GM12878 (cell line): Measurements from ENCODE around the gene FRMD8. TPM values are rescaled to one million over a fixed set of nuclear protein-coding genes. Genes with fewer than 3 reads are reported as not detected.

Experiments
- ATF2 ChIP-seq: IDR thresholded peaks from 2 replicates; pipeline ENCODE4 v1.6.1; 2012; ENCODE audit warnings: low read length, inconsistent platforms
- ATF7 ChIP-seq: fragments of 450-650 bp; IDR thresholded peaks from 2 replicates; pipeline ENCODE4 v1.6.1; 2016; ENCODE audit warnings: low read depth, mild to moderate bottlenecking
- BCLAF1 ChIP-seq: fragments of 450-650 bp; IDR thresholded peaks from 2 replicates; pipeline ENCODE4 v1.6.1; 2017; ENCODE audit warnings: antibody characterized with exemption, mild to moderate bottlenecking, moderate library complexity
- CBX5 ChIP-seq: sonication (generic); IDR thresholded peaks from 2 replicates; pipeline ENCODE4 v1.6.1; 2016; ENCODE audit warnings: low read depth, moderate library complexity, mild to moderate bottlenecking, inconsistent platforms
- CHD1 ChIP-seq: IDR thresholded peaks from 2 replicates; pipeline ENCODE4 v1.6.1; 2012; ENCODE audit warnings: low read depth, low read length, improper control_type of control experiment
- CHD2 ChIP-seq: IDR thresholded peaks from 2 replicates; pipeline ENCODE4 v1.6.1; 2011; ENCODE audit warnings: low read depth, low read length, improper control_type of control experiment, borderline replicate concordance
- E2F8 ChIP-seq: fragments of 450-650 bp; IDR thresholded peaks from 2 replicates; pipeline ENCODE4 v1.6.1; 2018; ENCODE audit warnings: mild to moderate bottlenecking, low read depth, moderate library complexity; ENCODE audit not compliant: partially characterized antibody
- KAT2A ChIP-seq: conservative IDR thresholded peaks from 2 replicates; pipeline ENCODE4 v1.6.1; 2011; ENCODE audit warnings: low read depth, low read length; ENCODE audit not compliant: control insufficient read depth
- NR2F1 ChIP-seq: fragments of 450-650 bp; conservative IDR thresholded peaks from 2 replicates; pipeline ENCODE4 v1.6.1; 2017; ENCODE audit warnings: mild to moderate bottlenecking
- PAX5 ChIP-seq: IDR thresholded peaks from 2 replicates; pipeline ENCODE4 v1.6.1; 2011; ENCODE audit warnings: low read depth, low read length, borderline replicate concordance
- PBX3 ChIP-seq: IDR thresholded peaks from 2 replicates; pipeline ENCODE4 v1.6.1; 2011; ENCODE audit warnings: mild to moderate bottlenecking, low read depth, low read length, moderate library complexity; ENCODE audit not compliant: insufficient replicate concordance
- PKNOX1 ChIP-seq: fragments of 450-650 bp; IDR thresholded peaks from 2 replicates; pipeline ENCODE4 v1.6.1; 2016; ENCODE audit warnings: mild to moderate bottlenecking
- RAD21 ChIP-seq: IDR thresholded peaks from 2 replicates; pipeline ENCODE4 v1.6.1; 2011; ENCODE audit warnings: mild to moderate bottlenecking, low read depth, low read length, moderate library complexity; ENCODE audit not compliant: insufficient read depth
- RB1 ChIP-seq: fragments of 450-650 bp; formaldehyde crosslinking; IDR thresholded peaks from 2 replicates; pipeline ENCODE4 v1.6.1; 2017; ENCODE audit warnings: mild to moderate bottlenecking, borderline replicate concordance
- SREBF1 ChIP-seq: IDR thresholded peaks from 2 replicates; pipeline ENCODE4 v1.6.1; 2012; ENCODE audit warnings: mild to moderate bottlenecking, low read length
- STAT3 ChIP-seq: IDR thresholded peaks from 2 replicates; pipeline ENCODE4 v1.6.1; 2011; ENCODE audit warnings: low read depth, low read length, improper control_type of control experiment
- SUZ12 ChIP-seq: fragments of 200-600 bp; sonication (generic); IDR thresholded peaks from one replicate; pipeline ENCODE4 v1.6.1; 2018; ENCODE audit warnings: antibody characterized with exemption, mild to moderate bottlenecking; ENCODE audit not compliant: unreplicated experiment
- ZZZ3 ChIP-seq: IDR thresholded peaks from 2 replicates; pipeline ENCODE4 v1.6.1; 2011; ENCODE audit warnings: low read depth; ENCODE audit not compliant: control insufficient read depth, insufficient read length
- polyA plus RNA-seq, 11 experiments: library from polyadenylated mRNA; depleted of rRNA in 4 of 11; unstranded in 6 of 11; stranded (reverse) in 5 of 11; fragments of >200 nt; fragmentation: Nextera tagmentation in 4 of 11; fragmentation: Illumina TruSeq in 1 of 11; extraction: Ambion mirVana in 4 of 11; extraction: Trizol in 1 of 11; gene quantifications; 1 replicate in 1 of 11; 2 replicates in 10 of 11; pipeline versions ENCODE4 v1.2.1 to v1.2.3, GENCODE V29; 2011 to 2016; ENCODE audit warnings: inconsistent platforms in 2 of 11, missing spikeins in 2 of 11, low read depth in 1 of 11
- total RNA-seq, 4 experiments: library from RNA; depleted of rRNA in 3 of 4; stranded (reverse); fragments of >200 nt in 3 of 4; fragmentation: Illumina TruSeq in 1 of 4; extraction: Trizol in 1 of 4; gene quantifications; 2 replicates each; pipeline versions ENCODE4 v1.2.1 to v1.2.3, GENCODE V29; 2013 to 2021

FRMD8 gene
- total and polyA plus RNA-seq, 10 of the 15 experiments (the other 5 are each of a cell fraction or from before 2014, with no cell fraction given) = 8.3 to 69.4 (median 28.0) TPM

GRCh38 chr11:65424205-65425104 is 38.0 kb downstream of the FRMD8 start (continued):
- TF ChIP-seq E2F8 = no peak
- no peak for TF ChIP-seq BCLAF1
- peak; percentile 50 for TF ChIP-seq CHD1
- TF ChIP-seq PBX3 = peak; percentile 35
- no peak for TF ChIP-seq RAD21
- TF ChIP-seq ZZZ3 = no peak
- TF ChIP-seq SUZ12 = no peak
- no peak for TF ChIP-seq ATF7
- no peak for TF ChIP-seq CBX5
- TF ChIP-seq RB1 = no peak
- no peak for TF ChIP-seq KAT2A
- TF ChIP-seq CHD2 = 0 out of 2 replicates have a peak, but pooled peaks have one; percentile 41
- TF ChIP-seq NR2F1 = peak; percentile 54
- no peak for TF ChIP-seq PKNOX1
- TF ChIP-seq SREBF1 = no peak
- TF ChIP-seq PAX5 = 0 out of 2 replicates have a peak, but pooled peaks have one; percentile 1
- no peak for TF ChIP-seq ATF2
- TF ChIP-seq STAT3 = no peak
